HG03571 (cell line): Measurements from ENCODE around the gene GNA15.
"Not testable (repeated sequence)": the region's sequence is repeated elsewhere in the genome, so short reads cannot be mapped to it uniquely, and the experiment has no call there.

ENCODE experiments used
- ATAC-seq: cut with Tn5 transposase; IDR thresholded peaks from one replicate; pipeline ENCODE4 v1.9.1; 2021; ENCODE audit not compliant: unreplicated experiment

Gene GNA15, protein sequence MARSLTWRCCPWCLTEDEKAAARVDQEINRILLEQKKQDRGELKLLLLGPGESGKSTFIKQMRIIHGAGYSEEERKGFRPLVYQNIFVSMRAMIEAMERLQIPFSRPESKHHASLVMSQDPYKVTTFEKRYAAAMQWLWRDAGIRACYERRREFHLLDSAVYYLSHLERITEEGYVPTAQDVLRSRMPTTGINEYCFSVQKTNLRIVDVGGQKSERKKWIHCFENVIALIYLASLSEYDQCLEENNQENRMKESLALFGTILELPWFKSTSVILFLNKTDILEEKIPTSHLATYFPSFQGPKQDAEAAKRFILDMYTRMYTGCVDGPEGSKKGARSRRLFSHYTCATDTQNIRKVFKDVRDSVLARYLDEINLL

DNA sequence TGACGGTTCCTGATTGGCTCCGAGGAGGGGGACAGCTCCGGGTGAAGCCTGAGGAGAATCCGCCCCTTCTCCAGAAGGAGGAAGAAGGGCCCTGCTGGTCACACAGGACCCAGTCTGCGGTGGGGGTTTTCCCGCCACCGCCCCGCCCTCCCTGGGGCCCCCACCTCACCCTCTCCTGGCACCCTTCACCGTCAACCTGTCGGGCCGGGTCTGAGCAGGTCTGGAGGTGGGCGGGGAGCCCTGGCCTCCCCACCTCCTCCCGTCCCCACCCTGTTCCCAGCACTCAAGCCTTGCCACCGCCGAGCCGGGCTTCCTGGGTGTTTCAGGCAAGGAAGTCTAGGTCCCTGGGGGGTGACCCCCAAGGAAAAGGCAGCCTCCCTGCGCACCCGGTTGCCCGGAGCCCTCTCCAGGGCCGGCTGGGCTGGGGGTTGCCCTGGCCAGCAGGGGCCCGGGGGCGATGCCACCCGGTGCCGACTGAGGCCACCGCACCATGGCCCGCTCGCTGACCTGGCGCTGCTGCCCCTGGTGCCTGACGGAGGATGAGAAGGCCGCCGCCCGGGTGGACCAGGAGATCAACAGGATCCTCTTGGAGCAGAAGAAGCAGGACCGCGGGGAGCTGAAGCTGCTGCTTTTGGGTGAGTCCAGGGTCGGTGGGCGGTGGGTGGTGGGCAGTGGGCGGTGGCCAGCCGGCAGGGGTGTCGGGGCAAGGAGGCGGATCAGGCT, at the start of gene GNA15:
GNA15 (plus strand) TSS at position 73 of the 723 bp plus-strand sequence; CDS start at position 491, 418 bp downstream.
- ATAC-seq: no peak

DNA sequence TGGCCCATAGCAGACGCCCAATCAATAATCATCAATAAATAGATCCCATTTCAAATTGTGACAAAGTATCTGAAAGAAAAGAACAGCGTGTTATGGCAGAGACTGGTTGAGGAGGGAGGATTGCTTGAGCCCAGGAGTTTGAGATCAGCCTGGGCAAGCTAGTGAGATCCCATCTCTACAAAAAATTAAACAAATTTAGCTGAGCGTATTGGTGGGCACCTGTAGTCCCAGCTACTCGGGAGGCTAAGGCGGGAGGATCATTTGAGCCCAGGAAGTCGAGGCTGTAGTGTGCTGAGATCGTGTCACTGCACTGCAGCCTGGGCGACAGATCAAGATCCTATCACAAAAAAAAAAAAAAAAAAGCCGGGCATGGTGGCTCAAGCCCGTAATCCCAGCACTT, 48.1 kb upstream of the GNA15 start:
- no peak for ATAC-seq

DNA sequence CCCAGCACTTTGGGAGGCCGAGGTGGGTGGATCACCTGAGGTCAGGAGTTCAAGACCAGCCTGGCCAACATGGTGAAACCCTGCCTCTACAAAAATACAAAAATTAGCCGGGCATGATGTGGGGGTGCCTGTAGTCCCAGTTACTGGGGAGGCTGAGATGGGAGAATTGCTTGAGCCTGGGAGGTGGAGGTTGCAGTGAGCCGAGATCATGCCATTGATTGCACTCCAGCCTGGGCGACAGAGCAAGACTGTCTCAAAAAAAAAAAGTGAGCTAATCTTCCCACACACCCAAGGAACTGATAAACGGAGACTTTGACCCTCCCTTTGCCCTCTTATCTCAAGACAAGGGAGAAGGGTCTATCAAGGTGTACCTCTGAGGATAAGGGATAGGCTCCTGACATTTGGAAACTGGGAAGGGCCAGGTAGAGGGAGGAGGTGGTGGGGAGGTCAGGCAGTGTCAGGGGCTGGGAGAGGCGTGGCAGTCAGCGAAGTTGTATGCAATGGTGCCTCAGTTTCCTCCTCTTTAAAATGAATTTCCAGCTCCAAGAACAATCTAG, 46.5 kb upstream of the GNA15 start:
- ATAC-seq: not testable (repeated sequence)

DNA sequence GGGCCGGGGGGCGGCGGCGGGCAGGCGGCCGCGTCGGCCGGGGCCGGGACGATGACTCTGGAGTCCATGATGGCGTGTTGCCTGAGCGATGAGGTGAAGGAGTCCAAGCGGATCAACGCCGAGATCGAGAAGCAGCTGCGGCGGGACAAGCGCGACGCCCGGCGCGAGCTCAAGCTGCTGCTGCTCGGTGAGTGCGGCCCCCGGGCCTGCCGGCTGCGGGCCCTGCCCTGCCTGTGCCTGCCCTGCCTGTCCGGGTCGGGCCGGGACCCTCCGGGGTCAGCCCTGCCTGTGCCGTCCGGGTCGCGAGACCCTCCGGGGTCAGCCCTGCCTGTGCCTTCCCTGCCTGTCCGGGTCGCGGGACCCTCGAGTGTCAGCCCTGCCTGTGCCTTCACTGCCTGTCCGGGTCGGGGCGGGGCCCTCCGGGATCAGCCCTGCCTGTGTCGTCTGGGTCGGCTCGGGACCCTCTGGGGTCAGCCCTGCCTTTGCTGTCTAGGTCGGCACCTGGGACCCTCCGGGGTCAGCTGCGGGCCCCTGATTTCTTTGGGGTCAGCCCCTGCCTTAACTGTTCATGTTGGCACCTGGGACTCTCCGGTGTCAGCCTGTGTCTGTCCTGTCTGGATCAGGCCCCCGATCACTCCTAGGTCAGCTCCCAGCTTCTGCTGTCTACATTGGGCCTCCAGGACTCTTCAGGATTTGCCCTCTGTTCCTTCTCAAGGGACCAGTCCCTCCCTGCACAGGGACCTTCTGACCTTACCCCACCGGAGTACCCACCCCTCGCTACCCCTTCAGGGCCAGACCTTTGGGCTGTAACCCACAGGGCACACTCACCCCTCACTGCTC, 41.0 kb upstream of the GNA15 start:
- no peak for ATAC-seq

DNA sequence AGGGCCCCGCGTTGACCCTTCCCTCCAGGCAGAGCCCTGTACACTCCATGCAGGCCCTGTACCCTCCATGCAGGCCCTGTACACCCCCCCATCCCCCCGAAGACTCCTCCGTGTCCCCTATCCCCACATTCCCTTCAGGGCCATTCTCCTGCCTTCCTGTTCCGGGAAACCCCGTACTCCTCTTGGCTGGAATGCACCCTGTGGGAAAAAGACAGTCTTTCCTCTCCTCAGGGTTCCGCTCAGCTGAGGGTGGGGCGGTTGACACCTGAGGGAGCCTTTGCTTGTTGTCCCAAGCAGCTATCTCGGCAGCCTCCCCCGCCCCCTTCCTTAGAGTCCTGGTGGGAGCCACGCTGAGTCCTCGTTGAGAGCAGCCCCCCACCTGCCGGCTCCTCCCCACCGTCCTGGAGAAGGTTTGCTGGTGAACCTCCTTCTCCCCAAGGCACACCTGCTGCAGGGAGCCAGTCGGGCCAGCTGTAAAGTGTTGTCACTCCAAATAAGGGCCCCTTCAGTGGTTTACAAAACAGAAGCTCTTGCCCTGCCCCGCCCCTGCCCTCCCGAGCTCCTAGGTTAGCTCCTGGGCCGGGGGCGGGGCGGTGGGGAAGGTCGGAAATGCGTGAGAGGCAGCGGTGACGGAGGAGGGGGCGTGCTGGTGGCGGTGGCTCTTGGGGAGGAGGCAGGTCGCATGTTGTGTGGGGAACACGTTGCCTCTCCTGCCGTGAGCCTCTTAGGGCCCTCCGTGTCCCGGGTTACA, 40.2 kb upstream of the GNA15 start:
- ATAC-seq: no peak

DNA sequence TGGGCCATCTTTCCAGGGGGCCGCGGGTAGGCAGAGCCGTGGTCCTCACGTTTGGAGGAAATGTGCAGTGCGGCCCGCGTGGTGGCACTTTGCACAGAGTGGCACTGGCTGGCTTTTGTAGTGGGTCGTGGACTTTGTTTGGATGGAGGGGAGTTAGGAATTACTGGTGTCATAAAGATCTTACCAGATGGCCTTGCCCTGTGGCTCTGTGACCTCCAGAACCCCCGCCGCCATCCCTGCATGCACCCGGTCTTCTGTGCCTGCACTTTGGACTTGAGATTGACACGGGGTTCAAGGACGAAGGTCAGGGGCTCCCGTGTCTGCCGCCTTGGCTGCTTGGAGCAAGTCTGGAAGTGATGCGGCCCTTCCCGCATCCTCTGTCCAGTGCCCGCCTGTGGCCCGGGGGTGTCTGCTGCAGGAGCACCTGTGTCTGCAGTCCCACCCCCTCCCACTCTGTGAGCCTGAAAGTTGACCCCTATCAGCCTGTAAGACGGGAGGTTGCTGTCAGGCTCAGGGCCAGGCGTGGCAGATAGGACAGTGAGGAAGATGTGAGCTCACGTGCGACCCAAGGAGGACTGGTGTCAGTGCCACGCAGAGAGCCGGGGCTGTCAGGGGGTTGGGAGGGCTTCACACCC, 39.4 kb upstream of the GNA15 start:
- ATAC-seq: no peak

DNA sequence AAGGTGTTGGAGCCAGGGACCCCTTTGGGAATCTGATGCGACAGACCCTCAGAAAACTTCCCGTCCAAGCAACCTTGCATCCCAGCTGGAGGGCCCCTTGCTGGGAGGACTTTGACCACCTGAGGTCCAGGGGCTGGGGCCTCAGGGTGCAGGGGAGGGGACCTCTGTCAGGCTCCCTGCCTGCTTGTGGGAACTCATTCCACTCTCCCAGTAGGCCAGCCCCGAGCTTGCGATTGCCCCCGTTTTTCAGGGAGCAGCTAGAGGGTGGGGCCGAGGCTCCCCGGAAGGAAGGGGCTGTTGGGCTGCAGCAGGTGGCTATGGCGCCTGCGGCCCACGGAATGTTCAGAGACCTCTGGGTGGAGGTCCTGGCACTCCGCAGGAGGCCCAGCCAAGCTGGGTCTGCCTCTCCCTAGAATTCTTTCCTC, 38.9 kb upstream of the GNA15 start:
- no peak for ATAC-seq

DNA sequence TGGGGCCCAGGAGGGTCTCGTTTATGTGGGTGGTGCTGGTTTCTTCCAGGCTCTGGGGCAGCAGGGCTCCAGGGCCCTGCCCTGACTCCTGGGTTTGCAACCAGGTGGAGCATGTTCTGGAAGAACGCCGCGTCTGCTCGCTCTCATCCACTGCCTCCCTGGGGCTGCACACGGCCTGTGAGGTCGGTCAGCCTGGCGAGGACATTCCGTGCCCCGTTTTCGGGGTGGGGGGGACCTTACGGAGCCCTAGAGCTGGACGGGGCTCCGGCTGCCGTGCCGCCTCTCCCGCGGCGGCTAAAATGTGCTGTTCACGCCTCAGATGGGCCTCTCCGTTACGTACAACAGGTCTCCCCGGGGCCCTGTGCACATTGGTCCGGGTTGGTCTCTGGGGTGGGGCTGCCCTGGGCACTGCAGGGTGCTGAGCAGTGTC, 38.4 kb upstream of the GNA15 start:
- no peak for ATAC-seq

DNA sequence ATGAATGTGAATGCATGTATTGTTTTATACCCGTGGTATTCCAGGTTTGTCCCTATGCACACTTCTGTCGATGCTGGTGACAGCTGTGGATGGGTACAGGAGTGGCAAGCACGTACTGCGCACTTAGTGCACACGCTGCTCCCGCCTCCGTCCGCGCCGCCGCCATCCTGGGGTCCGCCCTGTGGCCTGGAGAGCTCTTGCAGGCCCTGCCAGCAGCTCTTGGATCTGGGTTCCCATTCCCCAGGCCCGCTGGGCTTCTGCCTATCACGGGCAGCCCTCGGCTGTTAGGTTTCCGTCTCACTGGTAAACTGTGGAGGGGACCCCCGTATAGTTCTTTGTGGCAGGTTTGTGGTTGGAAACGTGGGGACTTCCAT, 37.7 kb upstream of the GNA15 start:
- no peak for ATAC-seq

DNA sequence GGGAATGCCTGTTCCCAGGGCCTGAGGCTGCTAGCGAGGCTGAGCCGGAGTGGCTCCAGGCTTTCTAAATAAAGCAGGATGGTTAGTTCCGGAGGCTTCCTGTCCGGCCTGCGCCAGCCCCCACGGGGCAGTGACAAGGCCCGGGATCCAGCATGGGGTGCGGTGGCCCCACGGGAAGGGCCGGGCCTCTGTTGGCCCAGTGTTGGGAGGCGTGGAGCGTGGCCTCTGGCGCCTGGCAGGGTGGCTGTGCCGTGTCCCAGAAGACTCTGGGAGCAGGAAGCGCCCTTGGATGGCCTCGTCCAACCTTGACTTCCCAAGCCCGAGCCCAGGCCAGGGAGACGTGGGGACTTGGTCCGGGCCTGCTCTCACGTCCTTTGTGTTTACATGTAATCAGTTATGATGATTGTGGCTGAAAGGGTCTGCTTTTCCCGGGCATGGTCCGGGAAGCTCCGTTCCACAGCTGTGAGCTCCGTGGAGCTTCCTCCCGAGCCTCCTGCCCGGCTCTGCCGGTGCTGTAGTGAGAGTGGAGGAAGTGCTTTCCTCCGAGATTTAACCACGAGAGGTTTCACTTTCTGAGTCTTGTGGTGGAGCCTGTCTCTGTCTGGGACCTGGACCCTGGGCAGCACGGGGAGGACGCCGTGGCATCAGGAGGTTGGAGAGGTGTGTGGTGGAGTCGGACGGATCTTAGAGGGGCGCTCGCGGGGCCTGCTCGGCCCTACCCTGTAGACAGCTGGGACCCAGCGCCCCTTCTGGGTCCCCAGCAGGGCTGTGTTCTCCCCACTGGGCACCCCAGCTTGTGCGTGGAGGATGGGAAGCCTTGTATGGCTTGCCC, 37.1 kb upstream of the GNA15 start:
- no peak for ATAC-seq

DNA sequence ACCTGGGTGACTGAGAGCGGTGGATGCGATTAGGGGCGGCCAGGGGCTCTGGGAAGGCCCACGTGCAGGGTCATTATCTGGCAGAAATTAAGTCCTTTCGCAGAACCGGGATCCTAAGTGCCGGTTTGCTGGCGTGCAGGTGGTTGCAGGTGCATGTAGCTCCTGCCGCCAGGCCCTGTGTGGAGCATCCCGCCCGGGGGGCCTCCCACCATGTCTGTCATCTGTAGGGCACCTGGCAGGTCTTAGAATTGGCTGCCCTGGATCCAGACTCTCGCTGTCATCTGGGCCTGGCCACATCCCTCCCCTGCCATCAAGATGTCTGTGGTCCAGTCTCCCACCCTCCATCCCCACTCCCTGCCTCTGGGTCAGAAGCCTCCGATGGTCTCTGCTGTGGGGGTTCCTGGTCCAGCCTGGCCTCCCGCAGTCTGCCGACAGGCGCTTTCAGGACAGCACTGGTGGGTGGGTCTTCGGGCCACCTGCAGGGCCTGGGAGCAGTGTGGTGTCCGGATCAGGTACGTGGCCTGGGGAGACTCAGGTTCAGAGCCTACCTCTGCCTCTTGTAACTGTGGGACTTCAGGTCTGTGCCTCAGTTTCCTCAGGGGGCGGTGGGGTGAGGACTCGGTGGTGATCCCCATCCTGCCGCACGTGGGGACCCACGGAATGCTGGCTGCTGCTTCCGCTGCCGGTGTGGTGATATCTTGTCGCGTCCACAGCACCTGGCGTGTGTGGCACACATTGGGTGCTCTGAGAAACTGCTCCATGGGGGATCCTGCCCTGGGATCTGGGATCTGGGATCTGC, 36.3 kb upstream of the GNA15 start:
- no peak for ATAC-seq

DNA sequence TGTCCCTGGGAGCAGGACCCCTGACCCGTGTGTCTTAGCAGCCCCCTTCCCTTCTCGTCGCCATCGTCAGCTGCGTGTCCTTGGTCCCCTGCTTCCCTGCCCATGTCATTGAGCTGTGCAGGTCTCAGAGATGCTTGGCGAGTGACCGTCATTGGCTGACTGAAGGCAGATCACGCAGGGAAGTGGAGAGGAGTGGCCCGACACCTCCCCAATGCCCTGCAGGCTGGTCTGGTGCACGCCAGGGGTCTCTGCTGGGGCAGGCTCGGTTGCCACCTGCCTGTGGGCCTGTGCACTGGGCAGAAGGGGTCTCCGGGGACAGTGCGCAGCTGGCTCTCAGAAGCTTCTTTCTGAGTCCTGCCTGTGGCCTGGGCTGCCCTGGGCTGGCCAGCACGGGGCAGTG, 35.5 kb upstream of the GNA15 start:
- ATAC-seq: no peak

DNA sequence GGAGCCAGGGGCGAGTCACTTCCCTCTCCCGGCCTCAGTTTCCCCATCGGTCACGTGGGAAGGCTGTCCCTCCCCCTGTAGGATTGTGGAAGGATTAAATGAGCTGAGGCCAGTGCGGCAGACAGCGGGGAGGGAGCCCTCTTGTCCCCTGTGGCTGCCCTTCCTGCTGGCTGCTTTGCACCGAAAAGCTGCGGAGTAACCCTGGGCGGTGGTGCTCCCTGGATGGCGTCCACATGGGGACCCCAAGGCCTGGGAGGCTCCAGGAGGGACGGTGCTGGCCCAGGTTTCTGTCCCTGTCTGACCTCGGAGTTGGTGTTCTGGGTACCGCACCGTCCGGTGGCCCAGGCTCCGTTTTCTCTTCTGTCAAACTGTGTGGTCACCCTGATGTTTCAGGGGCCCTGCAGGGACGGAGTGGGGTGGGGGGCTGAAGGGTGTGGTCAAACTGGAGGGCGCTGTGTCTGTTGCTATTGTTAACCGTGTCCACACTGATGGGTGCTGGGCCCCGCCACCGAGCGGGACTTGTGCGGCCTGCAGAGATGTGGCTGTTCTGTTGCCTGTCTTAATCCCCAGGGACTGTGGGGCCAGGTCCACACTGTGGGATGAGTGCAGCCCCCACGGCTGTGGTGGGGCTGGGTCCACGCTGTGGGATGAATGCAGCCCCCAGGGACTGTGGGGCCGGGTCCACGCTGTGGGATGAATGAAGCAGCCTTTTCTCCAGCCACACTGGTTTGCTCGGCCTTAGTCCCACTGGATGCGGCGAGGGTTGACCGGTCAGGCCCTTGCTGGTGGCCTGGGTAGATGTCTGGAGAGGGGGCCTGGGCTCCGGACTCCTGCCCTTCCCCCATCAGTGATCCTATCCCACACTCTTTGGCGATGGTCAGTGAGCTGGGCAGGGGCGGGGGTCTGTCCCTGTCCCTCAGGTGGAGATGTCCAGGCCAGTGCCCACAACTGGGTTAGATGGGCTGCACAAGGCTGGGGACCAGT, 34.8 kb upstream of the GNA15 start:
- no peak for ATAC-seq

DNA sequence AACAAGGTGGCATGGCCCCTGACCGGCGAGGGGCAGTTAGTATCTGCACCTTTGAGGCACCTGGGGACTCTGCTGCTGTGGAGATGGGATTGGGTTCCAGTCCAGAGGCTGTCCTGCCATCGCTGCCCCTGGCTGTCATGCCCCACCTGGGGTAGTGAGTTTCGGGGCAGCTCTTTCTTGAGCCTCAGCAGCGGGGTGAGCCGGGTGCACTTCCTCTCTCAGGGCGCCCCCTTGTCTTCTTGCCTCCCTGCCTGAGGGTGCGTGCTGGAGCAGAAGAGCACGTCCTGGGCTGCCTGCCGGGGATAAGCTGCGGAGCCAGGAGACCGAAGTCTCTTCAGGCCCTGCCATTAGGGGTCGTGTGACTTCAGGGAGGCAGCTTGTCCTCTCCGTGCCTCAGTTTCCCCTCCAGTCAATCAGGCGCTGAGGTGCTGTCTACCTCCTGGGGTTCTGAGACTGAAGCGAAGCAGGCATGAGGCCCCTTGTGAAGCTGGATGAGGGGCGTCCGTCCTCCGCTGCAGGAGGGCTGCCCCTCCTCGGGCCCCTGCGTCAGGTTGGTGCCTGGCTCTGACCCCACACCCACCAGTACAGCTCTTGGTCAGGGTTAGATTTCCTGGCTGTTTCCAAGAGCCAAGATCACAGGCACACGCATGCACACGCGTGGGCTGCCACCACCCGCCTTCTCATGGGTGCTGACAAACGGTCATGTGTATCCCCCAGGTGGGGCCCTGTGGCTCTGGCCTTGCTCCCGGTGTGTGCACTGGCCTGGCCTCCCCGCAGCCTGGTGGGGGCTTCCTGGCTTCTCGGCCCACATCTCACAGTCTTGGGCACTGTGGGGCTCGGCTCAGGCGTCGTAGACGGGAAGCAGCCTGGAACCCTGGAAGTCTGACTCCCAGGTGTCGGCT, 33.3 kb upstream of the GNA15 start:
- ATAC-seq: no peak

DNA sequence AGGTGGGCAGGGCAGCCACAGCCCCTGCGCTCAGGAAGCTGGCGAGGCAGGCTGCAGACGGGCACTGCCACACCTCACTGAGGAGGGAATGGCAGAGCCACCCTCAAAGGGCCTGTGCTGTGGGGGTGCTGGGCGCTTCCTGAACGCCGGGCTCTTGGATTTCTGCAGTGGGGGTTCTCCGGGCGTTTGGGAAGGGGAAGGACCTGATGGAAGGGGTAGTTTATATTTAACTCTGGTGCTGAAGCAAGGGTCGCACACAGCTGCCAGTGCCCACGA, 31.2 kb upstream of the GNA15 start:
- ATAC-seq: no peak
